HepG2 (cell line): Measurements from ENCODE around the gene DNLZ. TPM values are rescaled to one million over a fixed set of nuclear protein-coding genes. Genes with fewer than 3 reads are reported as not detected.

ENCODE experiments used
- ATM ChIP-seq: fragments of 450-650 bp; IDR thresholded peaks from 2 replicates; pipeline ENCODE4 v1.7.1; 2017; ENCODE audit warnings: mild to moderate bottlenecking, borderline replicate concordance
- CBX5 ChIP-seq: sonication (generic); formaldehyde crosslinking; IDR thresholded peaks from 2 replicates; pipeline ENCODE4 v1.4.0; 2020; ENCODE audit warnings: missing genetic modification reagents, borderline replicate concordance
- CHCHD3 ChIP-seq: sonication (generic); formaldehyde crosslinking; IDR thresholded peaks from 2 replicates; pipeline ENCODE4 v1.8.0; 2022; ENCODE audit warnings: mild to moderate bottlenecking, missing genetic modification reagents, moderate library complexity
- HNRNPL ChIP-seq: fragments of 200-400 bp; formaldehyde crosslinking; IDR thresholded peaks from 2 replicates; pipeline ENCODE4 v1.6.1; 2017; ENCODE audit warnings: mild to moderate bottlenecking, low read depth, low read length
- JUN ChIP-seq: sonication (generic); formaldehyde crosslinking; IDR thresholded peaks from 2 replicates; pipeline ENCODE4 v1.4.0; 2020; ENCODE audit warnings: mild to moderate bottlenecking, missing genetic modification reagents
- MIER3 ChIP-seq: IDR thresholded peaks from 2 replicates; pipeline ENCODE4 v1.6.1; 2016; ENCODE audit warnings: missing compliant biosample characterization, borderline replicate concordance
- MTA3 ChIP-seq: sonication (generic); formaldehyde crosslinking; IDR thresholded peaks from 2 replicates; pipeline ENCODE4 v1.4.0; 2020; ENCODE audit warnings: missing genetic modification reagents
- NRL ChIP-seq: sonication (generic); formaldehyde crosslinking; IDR thresholded peaks from 2 replicates; pipeline ENCODE4 v1.5.0; 2020; ENCODE audit warnings: missing genetic modification reagents, mild to moderate bottlenecking, moderate library complexity, borderline replicate concordance
- PRDM15 ChIP-seq: sonication (generic); formaldehyde crosslinking; IDR thresholded peaks from 2 replicates; pipeline ENCODE4 v1.4.0; 2020; ENCODE audit warnings: missing genetic modification reagents
- PTBP1 ChIP-seq: fragments of 200-400 bp; formaldehyde crosslinking; IDR thresholded peaks from 2 replicates; pipeline ENCODE4 v1.6.1; 2018; ENCODE audit warnings: low read length, low read depth; ENCODE audit not compliant: poor library complexity, severe bottlenecking
- YEATS2 ChIP-seq: sonication (generic); formaldehyde crosslinking; IDR thresholded peaks from 2 replicates; pipeline ENCODE4 v1.4.0; 2020; ENCODE audit warnings: missing genetic modification reagents, borderline replicate concordance
- ZBTB10 ChIP-seq: sonication (generic); formaldehyde crosslinking; IDR thresholded peaks from 2 replicates; pipeline ENCODE4 v1.4.0; 2020; ENCODE audit warnings: missing genetic modification reagents, borderline replicate concordance
- ZNF549 ChIP-seq: sonication (generic); formaldehyde crosslinking; IDR thresholded peaks from 2 replicates; pipeline ENCODE4 v1.5.0; 2020; ENCODE audit warnings: missing genetic modification reagents
- ZNF672 ChIP-seq: sonication (generic); formaldehyde crosslinking; IDR thresholded peaks from 2 replicates; pipeline ENCODE4 v1.8.1; 2022; ENCODE audit warnings: missing genetic modification reagents
- polyA plus RNA-seq, 8 experiments: library from polyadenylated mRNA; depleted of rRNA in 3 of 8; stranded (reverse) in 7 of 8; unstranded in 1 of 8; fragments of >200 nt; fragmentation: Illumina TruSeq in 4 of 8; extraction: Trizol in 4 of 8; gene quantifications; 2 replicates each; pipeline versions ENCODE4 v1.2.1 to v1.2.3, GENCODE V29; 2011 to 2016; ENCODE audit warnings: low read depth in 4 of 8, missing spikeins in 1 of 8, mixed read lengths in 1 of 8; ENCODE audit not compliant: insufficient read depth in 1 of 8
- total RNA-seq, 5 experiments: library from RNA; depleted of rRNA; stranded (reverse); fragments of >200 nt; fragmentation: Illumina TruSeq; extraction: Trizol; gene quantifications; 2 replicates each; pipeline ENCODE4 v1.2.3, GENCODE V29; 2016; ENCODE audit warnings: low read depth in 1 of 5
- TF ChIP-seq, protein P1 (sequence below): sonication (generic); formaldehyde crosslinking; IDR thresholded peaks from 2 replicates; pipeline ENCODE4 v1.4.0; 2020; ENCODE audit warnings: missing genetic modification reagents, borderline replicate concordance
- TF ChIP-seq, protein P2 (sequence below): sonication (generic); formaldehyde crosslinking; IDR thresholded peaks from 2 replicates; pipeline ENCODE4 v1.5.1; 2020; ENCODE audit warnings: missing genetic modification reagents, mild to moderate bottlenecking, borderline replicate concordance

The DNLZ gene
- total and polyA plus RNA-seq, 2 of the 13 experiments (the other 11 are each of a cell fraction or from before 2014, with no cell fraction given) = 3.4 to 8.0 TPM

DNA sequence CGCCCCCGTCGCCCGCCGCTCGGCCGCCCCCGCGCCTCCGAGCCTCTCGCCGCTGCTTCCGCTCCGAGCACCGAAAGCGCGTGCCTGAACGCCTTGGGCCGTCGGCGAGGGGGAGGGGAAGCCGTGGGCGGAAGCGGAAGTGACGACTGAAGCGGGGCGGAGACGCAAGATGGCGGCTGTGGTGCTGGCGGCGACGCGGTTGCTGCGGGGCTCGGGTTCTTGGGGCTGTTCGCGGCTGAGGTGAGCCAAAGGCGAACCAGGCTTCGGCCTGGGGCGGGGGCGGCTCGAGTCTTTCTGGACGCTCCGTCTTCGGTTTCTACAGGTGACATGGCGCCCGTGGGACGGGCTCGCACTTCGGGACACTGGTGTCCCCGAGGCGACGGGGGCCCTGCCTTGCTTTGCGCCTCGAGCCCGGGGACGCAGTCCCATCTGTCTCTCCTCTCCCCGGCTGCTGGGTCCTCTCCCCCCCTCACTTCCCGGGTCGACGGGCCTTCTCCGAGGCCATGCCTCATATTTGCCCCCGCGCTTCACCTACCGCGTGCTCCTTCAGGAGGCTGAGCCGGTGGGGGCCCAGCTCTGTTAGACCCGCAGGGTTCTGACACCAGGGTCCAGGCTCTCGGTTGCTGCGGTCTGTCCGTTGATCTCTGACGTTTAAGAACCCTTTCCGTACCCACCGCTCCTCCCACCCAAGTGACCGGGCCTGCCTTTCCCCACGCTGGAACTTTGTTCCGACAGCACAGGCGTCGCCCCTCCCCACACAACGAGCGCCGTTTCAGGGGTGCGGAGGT, 47.1 kb upstream of the DNLZ start, which contains the start of the genes ENTR1 and PMPCA (continued):
- TF ChIP-seq, protein P1, sequence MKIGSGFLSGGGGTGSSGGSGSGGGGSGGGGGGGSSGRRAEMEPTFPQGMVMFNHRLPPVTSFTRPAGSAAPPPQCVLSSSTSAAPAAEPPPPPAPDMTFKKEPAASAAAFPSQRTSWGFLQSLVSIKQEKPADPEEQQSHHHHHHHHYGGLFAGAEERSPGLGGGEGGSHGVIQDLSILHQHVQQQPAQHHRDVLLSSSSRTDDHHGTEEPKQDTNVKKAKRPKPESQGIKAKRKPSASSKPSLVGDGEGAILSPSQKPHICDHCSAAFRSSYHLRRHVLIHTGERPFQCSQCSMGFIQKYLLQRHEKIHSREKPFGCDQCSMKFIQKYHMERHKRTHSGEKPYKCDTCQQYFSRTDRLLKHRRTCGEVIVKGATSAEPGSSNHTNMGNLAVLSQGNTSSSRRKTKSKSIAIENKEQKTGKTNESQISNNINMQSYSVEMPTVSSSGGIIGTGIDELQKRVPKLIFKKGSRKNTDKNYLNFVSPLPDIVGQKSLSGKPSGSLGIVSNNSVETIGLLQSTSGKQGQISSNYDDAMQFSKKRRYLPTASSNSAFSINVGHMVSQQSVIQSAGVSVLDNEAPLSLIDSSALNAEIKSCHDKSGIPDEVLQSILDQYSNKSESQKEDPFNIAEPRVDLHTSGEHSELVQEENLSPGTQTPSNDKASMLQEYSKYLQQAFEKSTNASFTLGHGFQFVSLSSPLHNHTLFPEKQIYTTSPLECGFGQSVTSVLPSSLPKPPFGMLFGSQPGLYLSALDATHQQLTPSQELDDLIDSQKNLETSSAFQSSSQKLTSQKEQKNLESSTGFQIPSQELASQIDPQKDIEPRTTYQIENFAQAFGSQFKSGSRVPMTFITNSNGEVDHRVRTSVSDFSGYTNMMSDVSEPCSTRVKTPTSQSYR (CRISPR knock-in tag) = peak; percentile 99
- TF ChIP-seq CBX5 (CRISPR knock-in tag) (peak; percentile 57; the same call in 1 of the 2 replicates), MTA3 (CRISPR knock-in tag) (no peak), HNRNPL (0 out of 2 replicates have a peak, but pooled peaks have one; percentile 10), PRDM15 (no peak), CHCHD3 (0 out of 2 replicates have a peak, but pooled peaks have one; percentile 62), ZNF549 (no peak), YEATS2 (CRISPR knock-in tag) (peak; percentile 79), ZNF672 (no peak), MIER3 (peak; percentile 50; the same call in 1 of the 2 replicates), ZBTB10 (CRISPR knock-in tag) (no peak), ATM (no peak), JUN (CRISPR knock-in tag) (no peak), NRL (CRISPR knock-in tag) (no peak), PTBP1 (no peak)
- TF ChIP-seq, protein P2, sequence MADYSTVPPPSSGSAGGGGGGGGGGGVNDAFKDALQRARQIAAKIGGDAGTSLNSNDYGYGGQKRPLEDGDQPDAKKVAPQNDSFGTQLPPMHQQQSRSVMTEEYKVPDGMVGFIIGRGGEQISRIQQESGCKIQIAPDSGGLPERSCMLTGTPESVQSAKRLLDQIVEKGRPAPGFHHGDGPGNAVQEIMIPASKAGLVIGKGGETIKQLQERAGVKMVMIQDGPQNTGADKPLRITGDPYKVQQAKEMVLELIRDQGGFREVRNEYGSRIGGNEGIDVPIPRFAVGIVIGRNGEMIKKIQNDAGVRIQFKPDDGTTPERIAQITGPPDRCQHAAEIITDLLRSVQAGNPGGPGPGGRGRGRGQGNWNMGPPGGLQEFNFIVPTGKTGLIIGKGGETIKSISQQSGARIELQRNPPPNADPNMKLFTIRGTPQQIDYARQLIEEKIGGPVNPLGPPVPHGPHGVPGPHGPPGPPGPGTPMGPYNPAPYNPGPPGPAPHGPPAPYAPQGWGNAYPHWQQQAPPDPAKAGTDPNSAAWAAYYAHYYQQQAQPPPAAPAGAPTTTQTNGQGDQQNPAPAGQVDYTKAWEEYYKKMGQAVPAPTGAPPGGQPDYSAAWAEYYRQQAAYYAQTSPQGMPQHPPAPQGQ (CRISPR knock-in tag) = no peak
